ENCODE results near the gene IRS2.
A peak's percentile ranks its signal among the peaks of the same experiment; 100 is the strongest.

The IRS2 gene

GRCh38 chr13:109803825-109804224 is 17.4 kb upstream of the IRS2 start:
- no peak for DNase-seq

GRCh38 chr13:109802936-109803335 is 16.6 kb upstream of the IRS2 start:
- no peak for DNase-seq

- DNase-seq = no peak
Observed at GRCh38 chr13:109795011-109795410, 8.6 kb upstream of the IRS2 start.

GRCh38 chr13:109794095-109794494 is 7.7 kb upstream of the IRS2 start:
- DNase-seq = no peak

- no peak for DNase-seq
Observed at GRCh38 chr13:109792416-109793059, 6.2 kb upstream of the IRS2 start.

GRCh38 chr13:109790942-109791605 is 4.7 kb upstream of the IRS2 start:
- DNase-seq = peak in 17 of 56 donors; percentile 16 to 73 (median 38)

- DNase-seq = no peak
Observed at GRCh38 chr13:109790086-109790485, 3.7 kb upstream of the IRS2 start.

GRCh38 chr13:109789262-109789661 is 2.9 kb upstream of the IRS2 start:
- peak in 6 of 56 donors; percentile 23 to 57 (median 30) for DNase-seq

GRCh38 chr13:109788372-109789111 is 2.2 kb upstream of the IRS2 start:
- DNase-seq = no peak

GRCh38 chr13:109787135-109787954 is 962 bp upstream of the IRS2 start:
- peak in 24 of 56 donors; percentile 24 to 76 (median 60) for DNase-seq

GRCh38 chr13:109785892-109786450 is 412 bp downstream of the IRS2 start:
- DNase-seq = peak in 5 of 56 donors; percentile 24 to 71 (median 54)

- DNase-seq = peak in 21 of 56 donors; percentile 21 to 65 (median 51)
Observed at GRCh38 chr13:109785141-109785891, 1.1 kb downstream of the IRS2 start.

- DNase-seq = peak in 46 of 56 donors; percentile 15 to 85 (median 58)
Observed at GRCh38 chr13:109784590-109785140, 1.7 kb downstream of the IRS2 start.

GRCh38 chr13:109783815-109784589 is 2.4 kb downstream of the IRS2 start:
- DNase-seq = no peak

- no peak for DNase-seq
Observed at GRCh38 chr13:109783447-109783814, 3.0 kb downstream of the IRS2 start.

GRCh38 chr13:109782823-109783431 is 3.5 kb downstream of the IRS2 start:
- no peak for DNase-seq

GRCh38 chr13:109782066-109782822 is 4.1 kb downstream of the IRS2 start:
- DNase-seq = no peak

Data from nucleus accumbens (tissue), 56 donors.